GM18502 (cell line): Measurements from ENCODE around the gene C17orf78.
"Not testable (repeated sequence)": the region's sequence is repeated elsewhere in the genome, so short reads cannot be mapped to it uniquely, and the experiment has no call there.

Experiments used
- ATAC-seq: cut with Tn5 transposase; IDR thresholded peaks from one replicate; pipeline ENCODE4 v1.9.1; 2021; ENCODE audit warnings: mild to moderate bottlenecking; ENCODE audit not compliant: unreplicated experiment, poor library complexity

The C17orf78 gene

DNA sequence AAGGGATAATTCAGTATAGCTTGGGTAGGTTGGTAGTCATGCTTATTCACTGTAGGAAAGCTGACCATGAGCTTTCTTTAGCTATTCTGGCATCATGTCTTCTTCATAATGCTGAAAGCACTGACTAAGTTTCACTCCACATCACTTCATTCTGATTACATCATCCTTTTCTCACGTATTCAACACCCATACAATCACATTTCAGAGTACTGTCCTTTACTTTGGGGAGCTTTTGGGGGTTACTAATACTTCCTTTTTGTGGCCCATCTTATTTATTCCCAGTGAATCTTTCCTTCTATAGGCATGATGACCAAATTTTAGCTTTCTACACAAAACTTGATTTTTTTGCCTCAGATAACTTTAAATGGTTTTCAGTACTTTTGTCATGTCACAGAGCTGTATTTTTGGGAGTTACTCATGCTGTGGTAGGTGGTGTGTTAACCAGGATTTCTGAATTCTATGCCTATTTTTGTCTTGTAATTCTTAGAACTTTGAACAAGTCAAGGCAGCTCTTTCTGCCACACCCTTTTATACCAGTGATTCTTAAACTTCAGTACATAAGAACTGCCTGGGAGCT, 54.4 kb downstream of the C17orf78 start:
- no peak for ATAC-seq

DNA sequence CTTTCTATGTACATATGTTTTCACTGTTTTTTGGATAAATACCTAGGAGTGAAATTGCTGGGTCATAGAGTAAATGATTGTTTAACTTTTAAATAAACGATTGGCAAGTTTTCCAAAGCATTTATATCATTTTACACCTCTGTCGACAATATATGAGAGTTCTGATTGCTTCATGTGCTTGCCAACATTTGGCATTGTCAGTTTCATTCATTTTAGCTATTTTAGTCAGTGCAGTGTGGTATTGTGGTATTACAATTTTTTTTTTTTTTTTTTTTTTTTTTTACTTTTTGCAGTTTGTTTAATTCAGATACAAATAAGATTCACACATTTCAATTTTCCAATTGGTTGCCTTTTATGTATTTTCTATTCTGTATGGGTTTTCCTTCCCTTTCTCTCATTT, 56.9 kb downstream of the C17orf78 start:
- no peak for ATAC-seq

DNA sequence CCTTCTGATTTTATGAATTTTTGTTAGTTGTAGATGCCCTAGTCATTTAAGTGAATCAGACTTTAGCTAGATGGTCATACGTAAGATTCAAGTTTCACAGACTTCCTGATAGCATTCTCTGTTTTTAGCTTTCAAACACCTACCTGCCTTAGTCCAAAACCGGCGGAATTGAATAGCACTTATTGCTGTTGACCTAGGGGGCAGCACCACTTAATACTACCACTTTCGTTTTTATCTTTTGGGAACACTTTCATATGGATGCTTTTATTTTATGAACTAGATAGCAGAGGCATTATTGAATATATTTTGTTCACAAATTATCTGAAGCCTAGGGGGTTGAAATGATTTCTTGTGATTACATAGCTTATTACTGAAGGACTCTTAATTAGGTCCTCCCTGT, 62.4 kb downstream of the C17orf78 start:
- ATAC-seq: no peak

DNA sequence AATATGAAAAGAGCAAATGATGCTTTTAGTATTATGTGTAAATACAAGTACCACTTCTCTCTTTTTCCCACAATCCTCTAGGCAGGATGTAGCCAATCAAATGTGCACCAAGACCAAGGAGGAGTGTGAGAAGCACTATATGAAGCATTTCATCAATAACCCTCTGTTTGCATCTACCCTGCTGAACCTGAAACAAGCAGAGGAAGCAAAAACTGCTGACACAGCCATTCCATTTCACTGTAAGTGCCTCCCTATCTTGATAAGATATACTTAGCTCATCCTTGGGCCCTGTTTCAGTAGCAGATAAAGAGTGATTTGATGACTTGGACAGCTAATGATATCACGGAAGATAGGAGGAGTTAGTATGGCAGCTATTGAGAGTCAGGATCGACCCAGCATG, 64.6 kb downstream of the C17orf78 start:
- no peak for ATAC-seq

DNA sequence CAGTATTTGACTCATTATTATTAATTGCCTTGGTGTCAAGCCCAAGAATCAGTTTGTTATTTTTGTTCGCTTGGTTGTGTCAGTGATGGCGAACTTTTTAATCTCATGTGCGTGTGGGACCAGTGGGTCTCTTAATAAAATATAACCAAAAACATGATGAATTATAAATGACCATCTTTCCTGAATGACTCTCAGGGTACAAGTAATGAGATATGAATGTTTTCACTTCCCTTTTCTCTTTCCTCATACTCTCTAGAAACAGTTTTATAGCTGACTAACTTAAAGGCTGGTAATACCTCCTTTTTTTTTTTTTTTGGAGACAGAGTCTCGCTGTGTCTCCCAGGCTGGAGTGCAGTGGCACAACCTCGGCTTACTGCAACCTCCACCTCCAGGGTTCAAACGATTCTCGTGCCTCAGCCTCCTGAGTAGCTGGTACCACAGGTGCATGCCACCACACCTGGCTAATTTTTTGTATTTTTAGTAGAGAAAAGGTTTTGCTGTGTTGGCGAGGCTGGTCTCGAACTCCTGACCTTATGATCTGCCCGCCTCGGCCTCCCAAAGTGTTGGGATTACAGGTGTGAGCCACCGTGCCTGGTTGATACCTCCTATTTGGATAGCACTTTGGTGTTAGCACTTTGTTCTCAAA, 65.7 kb downstream of the C17orf78 start:
- ATAC-seq: not testable (repeated sequence)
